ENCODE measurements around the gene PGS1.

Gene PGS1

GRCh38 chr17:78423961-78424675 lies 45.7 kb downstream of the PGS1 start:
- DNase-seq, result no peak

DNA sequence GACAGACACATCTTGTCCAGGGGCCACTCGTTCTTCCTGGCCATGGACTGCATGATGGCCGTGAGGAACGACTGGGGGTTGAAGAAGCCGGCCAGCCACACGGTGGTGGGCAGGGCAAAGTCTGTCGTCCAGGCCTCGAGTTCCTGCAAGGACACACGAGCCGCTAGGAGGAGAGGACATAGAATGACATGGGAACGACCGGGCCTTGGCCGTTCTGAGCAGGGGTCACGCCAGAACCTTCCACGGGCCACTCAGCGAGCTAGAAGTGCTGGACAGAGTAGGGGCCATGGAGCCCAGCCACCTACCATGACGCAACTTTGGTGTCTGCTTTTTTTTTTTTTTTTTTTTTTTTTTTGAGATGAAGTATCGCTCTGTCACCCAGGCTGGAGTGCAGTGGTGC lies 47.0 kb downstream of the PGS1 start:
- DNase-seq, result no peak

- DNase-seq, result peak in 17 of 56 donors; percentile 7 to 74 (median 43)
These were observed 47.9 kb downstream of the PGS1 start for GRCh38 chr17:78426293-78426879.

DNA sequence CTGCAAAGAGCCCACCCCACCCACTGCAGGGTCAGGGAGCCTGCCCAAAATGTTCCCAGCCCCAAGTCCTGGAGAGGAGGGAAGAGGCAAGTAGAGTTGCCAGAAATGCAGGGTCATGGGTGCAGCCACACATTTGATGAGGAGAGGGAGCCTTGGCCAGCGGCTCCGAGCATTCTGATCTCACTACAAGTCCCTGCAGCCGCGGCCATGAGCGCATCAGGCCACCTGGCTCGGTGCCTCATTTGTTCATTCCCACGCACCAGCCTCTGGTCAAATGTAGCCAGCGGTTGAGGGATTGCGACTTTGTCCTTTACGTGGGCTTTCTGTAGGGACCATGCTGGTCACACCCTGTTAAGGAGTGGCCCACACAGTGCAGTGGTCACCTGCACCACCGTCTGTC lies 48.7 kb downstream of the PGS1 start:
- no peak for DNase-seq

GRCh38 chr17:78428025-78428575 lies 49.7 kb downstream of the PGS1 start:
- no peak for DNase-seq

DNA sequence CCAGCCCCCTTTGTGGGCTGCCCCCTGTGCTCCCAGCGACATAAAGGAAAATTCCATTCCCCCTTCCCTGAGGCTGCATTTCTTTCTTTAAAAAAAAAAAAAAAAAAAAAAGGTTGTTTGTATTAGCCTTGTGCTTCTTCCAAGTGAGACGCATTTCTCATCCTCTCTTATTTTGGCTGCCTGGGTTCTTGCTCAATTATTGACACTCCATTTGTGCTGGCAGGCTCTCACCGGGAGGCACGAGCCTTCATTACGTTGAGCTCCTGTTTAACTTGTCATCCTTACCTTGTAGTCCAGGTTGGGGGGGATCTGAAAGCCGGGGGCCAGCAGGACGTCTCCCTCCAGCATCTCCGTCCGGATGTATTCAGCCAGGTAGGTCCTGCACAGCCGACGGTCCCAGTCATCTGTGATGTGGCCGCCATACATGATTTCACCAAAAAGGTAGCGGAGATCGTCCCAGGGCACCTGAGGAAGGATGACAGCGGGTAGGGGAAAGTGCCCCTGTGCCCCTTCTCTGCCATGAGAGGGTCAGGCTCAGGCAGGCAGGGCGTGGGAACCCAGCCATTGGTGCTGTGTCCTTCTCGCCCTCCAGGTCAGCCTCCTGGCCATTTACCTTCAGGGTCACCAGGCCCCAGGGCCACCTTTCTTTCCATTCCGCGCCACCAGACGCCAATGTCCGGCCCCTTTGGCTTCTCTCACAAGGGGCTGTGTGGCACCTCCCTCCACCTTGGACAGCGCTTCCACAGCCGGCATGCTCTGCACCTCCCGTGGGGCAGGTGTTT lies 50.6 kb downstream of the PGS1 start:
- no peak for DNase-seq

DNA sequence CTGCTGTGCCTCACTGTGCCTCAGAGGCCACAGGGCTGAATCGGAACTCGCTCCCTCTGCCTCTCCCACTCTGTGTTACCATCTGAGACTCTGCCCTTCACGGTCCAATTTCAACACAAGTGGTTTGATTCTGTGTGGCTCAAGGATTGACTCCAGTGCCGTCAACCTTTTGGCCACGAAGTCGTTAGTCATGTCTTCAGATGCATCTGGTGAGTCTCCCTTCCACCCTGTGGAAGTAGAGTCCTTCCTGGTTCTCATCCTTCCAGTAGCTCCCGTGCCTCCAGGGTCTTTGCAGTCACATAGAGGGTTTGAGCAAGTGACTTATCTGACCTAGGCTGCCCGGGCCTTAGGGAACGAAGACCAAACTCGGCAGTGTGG lies 51.2 kb downstream of the PGS1 start:
- DNase-seq, result no peak

DNA sequence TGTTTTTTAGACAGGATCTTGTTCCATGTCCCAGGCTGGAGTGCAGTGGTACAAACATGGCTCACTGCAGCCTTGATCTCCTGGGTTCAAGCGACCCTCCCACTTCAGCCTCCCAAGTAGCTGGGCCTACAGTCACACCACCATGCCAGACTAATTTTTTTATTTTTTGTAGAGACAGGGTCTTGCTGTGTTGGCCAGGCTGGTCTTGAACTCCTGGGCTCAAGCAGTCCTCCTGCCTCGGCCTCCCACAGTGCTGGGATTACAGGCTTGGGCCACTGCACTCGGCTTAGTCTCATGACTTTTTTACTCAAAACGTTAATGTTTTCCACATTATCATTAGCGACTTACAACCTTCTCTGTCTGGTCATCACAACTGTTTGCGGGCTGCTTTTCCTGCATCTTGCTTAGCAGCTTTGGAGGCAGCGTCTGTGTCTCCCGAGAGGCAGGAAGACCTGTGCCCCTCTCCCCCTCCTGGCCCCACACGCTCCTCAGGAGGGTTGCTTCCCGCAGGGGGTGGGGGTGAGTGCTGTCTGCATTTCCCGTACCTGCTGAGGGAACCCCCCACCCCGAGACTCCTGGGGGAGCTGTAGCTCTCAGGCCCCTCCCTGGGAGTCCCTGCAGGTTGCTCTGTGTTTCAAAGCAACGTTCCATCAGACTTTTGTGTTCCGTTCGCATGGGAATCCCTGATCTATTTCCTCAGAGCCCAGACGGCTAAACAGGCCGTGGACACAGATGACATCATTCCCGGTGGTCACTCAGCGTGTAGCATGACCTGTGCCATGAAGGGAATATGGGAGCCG lies 52.6 kb downstream of the PGS1 start:
- DNase-seq, result no peak

DNA sequence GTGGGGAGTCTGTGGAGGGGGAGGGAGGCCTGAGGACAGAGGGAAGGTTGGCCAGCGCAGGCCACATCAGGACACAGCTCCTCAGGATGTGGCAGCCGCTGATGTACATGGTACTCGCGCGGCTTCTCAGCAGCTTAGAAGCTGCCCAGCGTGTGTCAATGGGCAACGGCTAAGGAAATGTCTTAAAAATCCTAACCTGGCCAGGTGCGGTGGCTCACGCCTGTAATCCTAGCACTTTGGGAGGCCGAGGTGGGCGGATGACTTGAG lies 53.2 kb downstream of the PGS1 start:
- DNase-seq, result no peak

- DNase-seq, result peak in 53 of 56 donors; percentile 18 to 88 (median 62)
These were observed 54.0 kb downstream of the PGS1 start for GRCh38 chr17:78432226-78433012.

DNA sequence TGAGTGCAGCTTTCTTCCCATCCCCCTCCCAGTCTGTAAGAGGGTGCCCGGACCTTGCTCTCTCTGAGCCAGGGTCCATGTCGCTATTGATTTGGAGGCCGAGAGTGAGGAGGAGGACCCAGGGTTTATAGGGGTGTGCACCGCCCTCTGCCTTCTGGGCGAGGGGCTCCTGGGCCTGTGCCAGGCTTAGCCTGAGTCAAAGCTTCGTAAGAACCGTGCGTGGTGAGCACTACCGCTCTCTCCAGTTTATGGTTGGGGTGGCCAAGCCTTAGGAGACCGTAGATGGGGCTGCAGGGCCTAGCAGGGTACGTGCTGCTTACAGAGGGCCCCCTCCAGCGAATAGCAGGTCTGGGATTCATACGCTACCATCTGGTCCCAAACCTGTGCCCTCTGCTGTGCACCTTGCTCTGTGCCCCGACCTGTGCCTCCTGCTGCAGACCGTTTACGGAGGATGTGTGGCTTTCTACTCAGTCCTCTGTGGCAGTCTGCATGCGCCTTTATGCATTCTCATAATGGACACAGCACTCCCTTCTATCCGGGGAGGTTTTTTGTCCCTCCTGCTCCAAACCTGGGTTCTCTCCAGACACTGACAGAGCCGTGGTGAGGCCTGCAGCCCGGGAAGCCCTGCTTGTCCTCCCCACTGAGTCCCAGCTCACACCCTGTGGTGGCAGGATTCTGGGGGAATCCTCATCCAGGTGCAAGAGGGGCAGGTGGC lies 54.7 kb downstream of the PGS1 start:
- peak in 1 of 56 donors; percentile 39 for DNase-seq

DNA sequence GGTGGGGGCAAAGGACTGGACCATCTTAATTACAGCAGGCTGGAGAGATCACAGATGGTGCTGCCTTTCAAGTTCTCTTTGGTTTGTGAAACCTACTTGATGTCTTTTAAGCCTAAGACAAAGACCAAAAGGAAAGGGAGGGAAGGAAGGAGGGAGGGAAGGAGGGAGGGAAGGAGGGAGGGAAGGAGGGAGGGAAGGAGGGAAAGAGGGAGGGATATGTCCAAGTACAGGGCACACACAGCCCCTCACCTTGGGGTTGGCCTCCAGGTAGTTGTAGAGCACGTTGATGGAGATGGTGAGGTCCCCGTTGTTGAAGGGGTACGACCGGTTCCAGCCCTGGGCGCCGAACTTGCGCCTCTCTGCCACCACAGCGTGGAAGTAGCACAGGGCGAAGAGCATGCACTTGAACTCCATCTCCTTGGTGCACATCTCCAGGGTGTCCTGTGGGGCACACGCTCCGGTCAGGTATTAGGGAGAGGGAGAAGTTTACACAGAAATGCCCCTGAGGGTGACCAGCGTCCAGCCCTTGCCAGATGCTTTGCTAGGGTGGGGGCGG lies 55.4 kb downstream of the PGS1 start:
- DNase-seq, result no peak

DNA sequence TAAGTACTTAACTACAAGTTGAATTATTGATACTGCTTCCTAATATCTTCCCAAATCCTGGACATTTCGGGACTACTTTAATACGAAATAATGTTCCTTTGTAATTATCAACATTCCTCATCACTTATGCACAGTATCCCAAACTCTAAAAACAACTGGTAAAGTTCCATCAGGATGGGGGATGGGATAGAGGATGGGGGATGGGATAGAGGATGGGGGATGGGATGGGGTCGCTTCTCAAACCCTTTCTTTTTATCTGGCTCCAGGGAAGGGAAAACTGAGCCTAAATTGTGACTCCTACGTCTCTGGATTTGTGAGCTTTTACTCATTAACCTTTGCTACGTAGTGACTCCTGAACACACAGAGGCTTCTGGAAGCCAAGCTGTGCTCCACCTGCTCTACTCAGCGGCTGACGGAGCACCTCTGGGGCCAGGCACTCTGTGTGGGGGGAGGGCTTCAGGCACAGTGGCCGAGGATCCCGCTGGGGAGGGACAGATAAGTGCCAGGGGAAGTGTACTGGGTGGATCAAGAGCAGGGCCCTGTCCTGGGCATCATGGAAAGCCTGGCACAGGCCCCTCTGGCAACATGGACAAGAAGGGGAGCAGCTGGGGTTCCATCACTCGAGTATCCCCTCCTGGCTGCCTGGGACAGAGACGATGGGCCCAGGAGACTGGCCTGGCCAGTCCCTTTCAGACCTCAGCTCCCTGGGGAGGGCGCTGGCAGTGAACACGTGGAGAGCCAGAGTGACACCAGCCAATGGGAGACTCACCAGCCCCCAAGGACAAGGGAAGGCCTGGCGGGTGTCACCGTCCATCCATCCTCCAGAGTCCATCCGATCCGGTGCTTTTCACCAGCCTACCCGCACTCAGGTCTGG lies 56.2 kb downstream of the PGS1 start:
- DNase-seq, result no peak

GRCh38 chr17:78435330-78436005 lies 57.0 kb downstream of the PGS1 start:
- no peak for DNase-seq

GRCh38 chr17:78437508-78438169 lies 59.2 kb downstream of the PGS1 start:
- no peak for DNase-seq

GRCh38 chr17:78438271-78438691 lies 59.8 kb downstream of the PGS1 start:
- DNase-seq, result no peak

- no peak for DNase-seq
These were observed 60.4 kb downstream of the PGS1 start for GRCh38 chr17:78438694-78439325.

Data from amygdala (tissue), 56 donors.